Loucy (cell line): ENCODE measurements around the gene ZNF263.

Experiments used
- H2AFZ ChIP-seq: fragments of 200-600 bp; sonication (generic); 2 replicates; pipeline ENCODE4 v1.6.0; 2016; ENCODE audit warnings: antibody characterized with exemption, mild to moderate bottlenecking, low read length, moderate library complexity
- H3F3A ChIP-seq: fragments of 200-600 bp; 2 replicates; pipeline ENCODE4 v1.6.0; 2016; ENCODE audit warnings: antibody characterized with exemption, low read depth, mild to moderate bottlenecking
- H3K27me3 ChIP-seq: fragments of 200-600 bp; sonication (generic); 2 replicates; pipeline ENCODE4 v1.6.1; 2014; ENCODE audit warnings: low read length, mild to moderate bottlenecking; ENCODE audit not compliant: insufficient read depth, poor library complexity, severe bottlenecking
- H3K36me3 ChIP-seq: fragments of 200-600 bp; sonication (generic); 2 replicates; pipeline ENCODE4 v1.6.1; 2016; ENCODE audit warnings: low read length; ENCODE audit not compliant: insufficient read depth
- H3K4me1 ChIP-seq: fragments of 200-600 bp; sonication (generic); 2 replicates; pipeline ENCODE4 v1.5.1; 2014; ENCODE audit warnings: low read length, mild to moderate bottlenecking; ENCODE audit not compliant: insufficient read depth, poor library complexity, severe bottlenecking
- H3K4me2 ChIP-seq: fragments of 200-600 bp; sonication (generic); 2 replicates; pipeline ENCODE4 v1.6.0; 2014; ENCODE audit warnings: antibody characterized with exemption, low read length, low read depth, mild to moderate bottlenecking; ENCODE audit not compliant: poor library complexity, severe bottlenecking
- H3K4me3 ChIP-seq: fragments of 200-600 bp; sonication (generic); 2 replicates; pipeline ENCODE4 v1.5.1; 2014; ENCODE audit warnings: low read length, mild to moderate bottlenecking, mixed read lengths; ENCODE audit not compliant: poor library complexity, severe bottlenecking
- H3K79me2 ChIP-seq: fragments of 200-600 bp; sonication (generic); 2 replicates; pipeline ENCODE4 v1.6.1; 2014; ENCODE audit warnings: low read length; ENCODE audit not compliant: insufficient read depth
- H3K9ac ChIP-seq: fragments of 200-600 bp; sonication (generic); 2 replicates; pipeline ENCODE4 v1.6.0; 2014; ENCODE audit warnings: mild to moderate bottlenecking, low read depth, low read length, moderate library complexity; ENCODE audit not compliant: poor library complexity, severe bottlenecking
- H3K9me2 ChIP-seq: fragments of 200-600 bp; sonication (generic); replicated peaks from 2 replicates; pipeline ENCODE4 v1.6.1; 2016; ENCODE audit warnings: low read depth, low read length, mixed read lengths
- H3K9me3 ChIP-seq: fragments of 200-600 bp; sonication (generic); 2 replicates; pipeline ENCODE4 v1.6.1; 2014; ENCODE audit warnings: mild to moderate bottlenecking, antibody characterized with exemption, low read length, low read depth; ENCODE audit not compliant: insufficient read depth
- H4K20me1 ChIP-seq: fragments of 200-600 bp; sonication (generic); 2 replicates; pipeline ENCODE4 v1.6.0; 2014; ENCODE audit warnings: antibody characterized with exemption, low read length, mild to moderate bottlenecking; ENCODE audit not compliant: insufficient read depth, poor library complexity, severe bottlenecking
- EZH2phosphoT487 ChIP-seq: fragments of 200-600 bp; IDR thresholded peaks from 2 replicates; pipeline ENCODE4 v1.6.1; 2018; ENCODE audit warnings: antibody characterized with exemption, mild to moderate bottlenecking, moderate library complexity, borderline replicate concordance
- TF ChIP-seq, protein P1 (sequence below): fragments of 200-600 bp; sonication (generic); conservative IDR thresholded peaks from 2 replicates; pipeline ENCODE4 v1.5.1; 2014; ENCODE audit warnings: mild to moderate bottlenecking, antibody characterized with exemption, low read length

Gene ZNF263

GRCh38 chr16:3305109-3306068, 22.1 kb downstream of the ZNF263 start, which contains the start of the genes TIGD7 and ZNF75A:
TIGD7 (minus strand) TSS chr16:3305430; CDS start chr16:3300614, 4,816 bp downstream.
ZNF75A (plus strand) TSS chr16:3305497; CDS start chr16:3308429, 2,932 bp downstream.
- Histone ChIP-seq H3K36me3 (0 out of 2 replicates have a peak, but pooled peaks cover 11% of the 10 kb centered on the region), H4K20me1 (no peaks in the 10 kb centered on the region), H3K9me3 (no peaks in the 10 kb centered on the region), H3K4me2 (peak within 1 kb of the TSS; percentile 98), H3K9me2 (no peaks in the 10 kb centered on the region), H3K4me1 (peaks cover 3% of the 10 kb centered on the region), H3K4me3 (peak within 1 kb of the TSS; percentile 91), H3K79me2 (peaks cover 39% of the 10 kb centered on the region), H3K9ac (peak within 1 kb of the TSS; percentile 89), H3F3A (no peaks in the 10 kb centered on the region), H3K27me3 (no peaks in the 10 kb centered on the region), H2AFZ (peak within 1 kb of the TSS; percentile 89)
- no peak for TF ChIP-seq EZH2phosphoT487
- TF ChIP-seq, protein P1, sequence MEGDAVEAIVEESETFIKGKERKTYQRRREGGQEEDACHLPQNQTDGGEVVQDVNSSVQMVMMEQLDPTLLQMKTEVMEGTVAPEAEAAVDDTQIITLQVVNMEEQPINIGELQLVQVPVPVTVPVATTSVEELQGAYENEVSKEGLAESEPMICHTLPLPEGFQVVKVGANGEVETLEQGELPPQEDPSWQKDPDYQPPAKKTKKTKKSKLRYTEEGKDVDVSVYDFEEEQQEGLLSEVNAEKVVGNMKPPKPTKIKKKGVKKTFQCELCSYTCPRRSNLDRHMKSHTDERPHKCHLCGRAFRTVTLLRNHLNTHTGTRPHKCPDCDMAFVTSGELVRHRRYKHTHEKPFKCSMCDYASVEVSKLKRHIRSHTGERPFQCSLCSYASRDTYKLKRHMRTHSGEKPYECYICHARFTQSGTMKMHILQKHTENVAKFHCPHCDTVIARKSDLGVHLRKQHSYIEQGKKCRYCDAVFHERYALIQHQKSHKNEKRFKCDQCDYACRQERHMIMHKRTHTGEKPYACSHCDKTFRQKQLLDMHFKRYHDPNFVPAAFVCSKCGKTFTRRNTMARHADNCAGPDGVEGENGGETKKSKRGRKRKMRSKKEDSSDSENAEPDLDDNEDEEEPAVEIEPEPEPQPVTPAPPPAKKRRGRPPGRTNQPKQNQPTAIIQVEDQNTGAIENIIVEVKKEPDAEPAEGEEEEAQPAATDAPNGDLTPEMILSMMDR = no peak

- Histone ChIP-seq H3K27me3 (no peaks in the 10 kb centered on the region), H3K9me2 (no peaks in the 10 kb centered on the region), H3K4me3 (peak overlapping the region; percentile 91), H3K4me2 (peak overlapping the region; percentile 85), H4K20me1 (no peaks in the 10 kb centered on the region), H3K36me3 (0 out of 2 replicates have a peak, but pooled peaks cover 10% of the 10 kb centered on the region), H3K9me3 (no peaks in the 10 kb centered on the region), H3K4me1 (peaks cover 3% of the 10 kb centered on the region), H3K9ac (peak overlapping the region; percentile 89), H2AFZ (peak overlapping the region; percentile 89), H3F3A (no peaks in the 10 kb centered on the region), H3K79me2 (peaks cover 39% of the 10 kb centered on the region)
- no peak for TF ChIP-seq EZH2phosphoT487
- TF ChIP-seq, protein P1 = no peak
Measured at GRCh38 chr16:3306078-3306477, 22.8 kb downstream of the ZNF263 start.

GRCh38 chr16:3311496-3311895, 28.2 kb downstream of the ZNF263 start:
- H3K4me1 ChIP-seq = no peaks in the 10 kb centered on the region
- H3K27me3 ChIP-seq = no peaks in the 10 kb centered on the region
- no peaks in the 10 kb centered on the region for H4K20me1 ChIP-seq
- no peak overlapping the region for H3K4me2 ChIP-seq
- H3F3A ChIP-seq = no peaks in the 10 kb centered on the region
- TF ChIP-seq EZH2phosphoT487 = no peak
- TF ChIP-seq, protein P1 = no peak
- H3K4me3 ChIP-seq = no peak overlapping the region
- no peaks in the 10 kb centered on the region for H3K9me2 ChIP-seq
- peaks cover 14% of the 10 kb centered on the region for H3K79me2 ChIP-seq
- no peaks in the 10 kb centered on the region for H3K9me3 ChIP-seq
- no peak overlapping the region for H3K9ac ChIP-seq
- no peak overlapping the region for H2AFZ ChIP-seq
- 0 out of 2 replicates have a peak, but pooled peaks cover 7% of the 10 kb centered on the region for H3K36me3 ChIP-seq
